HFFc6 (cell line): ENCODE measurements around the gene UGGT2. TPM values are rescaled to one million over a fixed set of nuclear protein-coding genes. Genes with fewer than 3 reads are reported as not detected.
"Not testable (repeated sequence)": the region's sequence is repeated elsewhere in the genome, so short reads cannot be mapped to it uniquely, and the experiment has no call there.

ENCODE experiments used
- DNase-seq: peaks from one replicate; pipeline ENCODE4 v3.0.0-alpha.2; 2018
- H3K27ac Mint-ChIP-seq: 2 replicates; pipeline ENCODE4 v1.8.0; 2020; ENCODE audit warnings: mild to moderate bottlenecking, mixed read lengths
- H3K27me3 Mint-ChIP-seq: 2 replicates; pipeline ENCODE4 v1.8.0; 2021; ENCODE audit warnings: mild to moderate bottlenecking, moderate library complexity, mixed read lengths; ENCODE audit not compliant: insufficient read depth
- H3K36me3 Mint-ChIP-seq: 2 replicates; pipeline ENCODE4 v1.8.0; 2021; ENCODE audit warnings: low read depth, mixed read lengths
- H3K4me1 Mint-ChIP-seq: 2 replicates; pipeline ENCODE4 v1.8.0; 2020; ENCODE audit warnings: low read depth, mixed read lengths
- H3K4me3 Mint-ChIP-seq: 2 replicates; pipeline ENCODE4 v1.8.0; 2020; ENCODE audit warnings: mild to moderate bottlenecking, moderate library complexity, mixed read lengths
- H3K9me3 Mint-ChIP-seq: 2 replicates; pipeline ENCODE4 v1.8.0; 2020; ENCODE audit warnings: mild to moderate bottlenecking, mixed read lengths
- CTCF ChIP-seq: fragments of 200-600 bp; sonication (generic); IDR thresholded peaks from 2 replicates; pipeline ENCODE4 v1.5.0; 2021; ENCODE audit warnings: antibody characterized with exemption, mild to moderate bottlenecking
- total RNA-seq, 6 experiments: library from RNA; stranded (reverse); fragmentation: NEBNext Ultra II Directional; extraction: Animal tissue kit (Norgen Biotek cat#: 25700); gene quantifications; 2 replicates in 1 of 6; 3 replicates in 5 of 6; pipeline ENCODE4 v1.2.3, GENCODE V29; 2021

Gene UGGT2
- total RNA-seq, 6 experiments from 2014 or later = 20.4 to 26.9 (median 24.3) TPM

- no peaks in the 10 kb centered on the region for H3K9me3 Mint-ChIP-seq
- H3K36me3 Mint-ChIP-seq = peaks cover 44% of the 10 kb centered on the region
- no peak for TF ChIP-seq CTCF
Measured at GRCh38 chr13:95937714-95938320, 115.4 kb downstream of the UGGT2 start.

GRCh38 chr13:95931300-95932025, 121.7 kb downstream of the UGGT2 start:
- peaks cover 28% of the 10 kb centered on the region for H3K9me3 Mint-ChIP-seq
- H3K27me3 Mint-ChIP-seq = no peaks in the 10 kb centered on the region
- TF ChIP-seq CTCF = no peak
- no peak overlapping the region for H3K4me3 Mint-ChIP-seq
- no peak for DNase-seq
- no peak overlapping the region for H3K27ac Mint-ChIP-seq
- peaks cover 68% of the 10 kb centered on the region for H3K36me3 Mint-ChIP-seq
- H3K4me1 Mint-ChIP-seq = peaks cover under 1% of the 10 kb centered on the region; the same call in 1 of the 2 replicates

More at GRCh38 chr13:95937714-95938320, 115.4 kb downstream of the UGGT2 start:
- Mint-ChIP-seq H3K27me3 (no peaks in the 10 kb centered on the region), H3K4me1 (no peaks in the 10 kb centered on the region), H3K4me3 (no peak overlapping the region), H3K27ac (no peak overlapping the region)
- DNase-seq = no peak

GRCh38 chr13:95929430-95929829, 123.8 kb downstream of the UGGT2 start:
- no peak for DNase-seq
- Mint-ChIP-seq H3K9me3 (peaks cover 28% of the 10 kb centered on the region), H3K4me1 (peaks cover 9% of the 10 kb centered on the region), H3K36me3 (peaks cover 53% of the 10 kb centered on the region), H3K27me3 (no peaks in the 10 kb centered on the region), H3K27ac (no peak overlapping the region), H3K4me3 (no peak overlapping the region)
- no peak for TF ChIP-seq CTCF

GRCh38 chr13:95928367-95928906, 124.8 kb downstream of the UGGT2 start:
- H3K27me3 Mint-ChIP-seq, H3K27ac Mint-ChIP-seq, H3K4me3 Mint-ChIP-seq, DNase-seq: not testable (repeated sequence)
- H3K9me3 Mint-ChIP-seq = peaks cover 28% of the 10 kb centered on the region
- peaks cover 15% of the 10 kb centered on the region for H3K4me1 Mint-ChIP-seq
- peaks cover 43% of the 10 kb centered on the region for H3K36me3 Mint-ChIP-seq

- H3K4me3 Mint-ChIP-seq = no peak overlapping the region
- H3K36me3 Mint-ChIP-seq = peaks cover 29% of the 10 kb centered on the region
- H3K4me1 Mint-ChIP-seq = peaks cover 26% of the 10 kb centered on the region
- no peak for DNase-seq
- peaks cover 20% of the 10 kb centered on the region for H3K9me3 Mint-ChIP-seq
- no peak for TF ChIP-seq CTCF
- H3K27me3 Mint-ChIP-seq = no peaks in the 10 kb centered on the region
- no peak overlapping the region for H3K27ac Mint-ChIP-seq
Measured at GRCh38 chr13:95926231-95926630, 127.0 kb downstream of the UGGT2 start.
